Left lung (tissue), 10 donors: ENCODE measurements around the gene PID1. TPM values are rescaled to one million over a fixed set of nuclear protein-coding genes. Genes with fewer than 3 reads are reported as not detected.
A peak's percentile ranks its signal among the peaks of the same experiment; 100 is the strongest.

ENCODE experiments used
- ATAC-seq: fragments of 200-7000 bp; cut with Tn5 transposase; one replicate; pipeline ENCODE4 v1.9.1; 2020; ENCODE audit warnings: moderate library complexity
- DNase-seq, 4 donors: peaks; one replicate each; pipeline ENCODE4 v3.0.0-alpha.2; 2013 to 2020
- H3K27ac ChIP-seq, 2 donors: fragments of 200-600 bp; sonication (generic) in 1 of 2; one replicate each; pipeline versions ENCODE4 v1.5.0 to v1.8.0; 2020 to 2021
- H3K27me3 ChIP-seq, 2 donors: fragments of 200-600 bp; sonication (generic) in 1 of 2; one replicate each; pipeline versions ENCODE4 v1.5.0 to v1.8.0; 2020 to 2021
- H3K36me3 ChIP-seq, 2 donors: fragments of 200-600 bp; sonication (generic) in 1 of 2; one replicate each; pipeline versions ENCODE4 v1.5.0 to v1.8.0; 2020 to 2021
- H3K4me1 ChIP-seq, 2 donors: fragments of 200-600 bp; one replicate each; pipeline ENCODE4 v1.8.0; 2021
- H3K4me3 ChIP-seq, 2 donors: fragments of 200-600 bp; sonication (generic) in 1 of 2; one replicate each; pipeline versions ENCODE4 v1.5.0 to v1.8.0; 2020 to 2021; ENCODE audit warnings: mild to moderate bottlenecking in 1 of 2
- H3K9me3 ChIP-seq, 2 donors: fragments of 200-600 bp; sonication (generic) in 1 of 2; one replicate each; pipeline versions ENCODE4 v1.5.0 to v1.8.0; 2020 to 2021
- intact Hi-C, 2 donors: fragments of 100-400 bp; cut with DNase I; formaldehyde crosslinking; loops; one replicate each; pipeline versions ENCODE4 v1.11.2 to v1.14.2; 2022
- polyA plus RNA-seq, 6 donors: library from polyadenylated mRNA; unstranded; fragments of 120-200 nt; gene quantifications; one replicate each; pipeline ENCODE4 v1.2.1, GENCODE V29; 2013; ENCODE audit not compliant: insufficient read length in 6 of 6
- total RNA-seq, 2 donors: library from RNA; stranded (reverse); fragmentation: NEBNext Ultra II Directional; extraction: Animal tissue kit (Norgen Biotek cat#: 25700); gene quantifications; one replicate each; pipeline ENCODE4 v1.2.1, GENCODE V29; 2021
- TF ChIP-seq, protein P1 (sequence below), 2 donors: fragments of 200-600 bp; sonication (generic) in 1 of 2; IDR thresholded peaks; one replicate each; pipeline versions ENCODE4 v1.5.0 to v1.8.0; 2021; ENCODE audit warnings: antibody characterized with exemption in 2 of 2
- donor health status: DM: no; HTN: yes; CAD: no.
- donor health status: DM: no; HTN: no; CAD: no.

PID1 gene
- total and polyA plus RNA-seq, 8 donors: 19.7 to 47.8 (median 27.4) TPM

DNA sequence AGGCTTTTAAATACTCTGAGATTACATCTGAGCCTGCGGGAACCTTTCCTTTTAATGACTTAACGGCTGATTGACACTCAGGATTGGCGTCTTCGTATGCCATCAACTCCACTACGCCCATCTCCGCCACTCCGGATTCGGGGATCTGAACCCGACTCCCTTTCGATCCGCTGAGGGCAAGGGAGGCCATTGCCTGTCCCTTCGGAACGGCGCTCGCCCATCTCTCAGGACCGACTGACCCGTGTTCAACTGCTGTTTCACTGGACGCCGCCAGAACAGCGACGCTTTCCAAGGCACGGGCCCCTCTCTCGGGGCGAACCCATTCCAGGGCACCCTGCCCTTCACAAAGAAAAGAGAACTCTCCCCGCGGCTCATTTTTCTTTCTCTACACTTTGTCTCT lies 90.4 kb downstream of the PID1 start:
- DNase-seq: peak in 1 of 4 donors; percentile 75
- Histone ChIP-seq H3K36me3 (no peaks in the 10 kb centered on the region), H3K27ac (no peak overlapping the region), H3K9me3 (peaks cover 0 to 3% of the 10 kb centered on the region in 2 donors), H3K4me1 (no peaks in the 10 kb centered on the region), H3K27me3 (no peaks in the 10 kb centered on the region), H3K4me3 (no peak overlapping the region)
- intact Hi-C loops: no loop called here
- no peak for ATAC-seq
- TF ChIP-seq, protein P1, sequence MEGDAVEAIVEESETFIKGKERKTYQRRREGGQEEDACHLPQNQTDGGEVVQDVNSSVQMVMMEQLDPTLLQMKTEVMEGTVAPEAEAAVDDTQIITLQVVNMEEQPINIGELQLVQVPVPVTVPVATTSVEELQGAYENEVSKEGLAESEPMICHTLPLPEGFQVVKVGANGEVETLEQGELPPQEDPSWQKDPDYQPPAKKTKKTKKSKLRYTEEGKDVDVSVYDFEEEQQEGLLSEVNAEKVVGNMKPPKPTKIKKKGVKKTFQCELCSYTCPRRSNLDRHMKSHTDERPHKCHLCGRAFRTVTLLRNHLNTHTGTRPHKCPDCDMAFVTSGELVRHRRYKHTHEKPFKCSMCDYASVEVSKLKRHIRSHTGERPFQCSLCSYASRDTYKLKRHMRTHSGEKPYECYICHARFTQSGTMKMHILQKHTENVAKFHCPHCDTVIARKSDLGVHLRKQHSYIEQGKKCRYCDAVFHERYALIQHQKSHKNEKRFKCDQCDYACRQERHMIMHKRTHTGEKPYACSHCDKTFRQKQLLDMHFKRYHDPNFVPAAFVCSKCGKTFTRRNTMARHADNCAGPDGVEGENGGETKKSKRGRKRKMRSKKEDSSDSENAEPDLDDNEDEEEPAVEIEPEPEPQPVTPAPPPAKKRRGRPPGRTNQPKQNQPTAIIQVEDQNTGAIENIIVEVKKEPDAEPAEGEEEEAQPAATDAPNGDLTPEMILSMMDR (IDR thresholded peaks at IDR 0.05): no peak

DNA sequence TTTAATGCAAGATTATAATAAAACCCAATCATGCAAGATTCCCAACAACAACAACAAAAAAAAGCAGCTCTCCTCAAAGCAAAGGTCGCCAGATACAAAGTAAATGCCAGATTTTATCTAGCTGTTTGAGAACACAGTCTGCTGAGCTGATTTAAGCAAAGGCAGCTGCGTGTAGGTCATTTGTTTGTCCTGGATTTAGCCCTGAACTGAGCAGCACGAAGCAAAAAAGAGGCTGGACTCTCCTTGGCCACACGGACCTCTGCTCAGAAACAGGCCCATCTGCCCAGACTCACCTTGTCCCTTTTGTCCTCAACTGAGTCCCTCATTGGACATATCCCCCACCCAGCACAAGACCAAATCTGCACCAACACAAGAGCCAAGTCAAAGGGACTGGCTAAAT lies 91.5 kb downstream of the PID1 start:
- DNase-seq (no peak), ATAC-seq (no peak)
- TF ChIP-seq, protein P1 (IDR thresholded peaks at IDR 0.05): no peak
- Histone ChIP-seq H3K4me1 (peaks cover 0 to 1% of the 10 kb centered on the region in 2 donors), H3K9me3 (peaks cover 0 to 3% of the 10 kb centered on the region in 2 donors), H3K27ac (no peak overlapping the region), H3K4me3 (no peak overlapping the region), H3K36me3 (no peaks in the 10 kb centered on the region), H3K27me3 (no peaks in the 10 kb centered on the region)
- intact Hi-C loops: no loop called here

DNA sequence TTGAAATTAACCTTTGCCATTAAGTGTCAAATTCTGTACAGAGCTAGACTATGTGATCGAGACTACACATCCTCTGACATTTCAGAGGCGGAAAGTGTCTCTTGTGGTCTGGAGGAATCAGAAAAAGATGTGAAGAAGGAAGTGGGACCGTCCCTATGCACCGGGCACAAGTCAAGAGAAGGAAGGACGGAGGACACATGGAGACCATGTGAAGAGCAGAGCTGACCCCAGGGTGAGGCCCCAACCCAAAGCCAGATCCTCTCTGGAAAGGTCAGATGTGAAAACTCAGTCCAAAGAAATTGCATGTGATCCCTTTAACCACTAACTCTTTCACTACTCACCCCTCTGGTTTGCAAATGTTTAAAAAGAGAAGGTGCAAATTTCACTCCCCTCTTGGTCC lies 92.4 kb downstream of the PID1 start:
- no peaks in the 10 kb centered on the region for H3K36me3 ChIP-seq
- no peak for ATAC-seq
- TF ChIP-seq, protein P1 (IDR thresholded peaks at IDR 0.05): no peak
- no peak for DNase-seq
- intact Hi-C loops: no loop called here
- H3K4me3 ChIP-seq: no peak overlapping the region
- H3K27ac ChIP-seq: no peak overlapping the region
- H3K4me1 ChIP-seq: peaks cover 0 to 3% of the 10 kb centered on the region in 2 donors
- H3K9me3 ChIP-seq: peaks cover 0 to 4% of the 10 kb centered on the region in 2 donors
- H3K27me3 ChIP-seq: no peaks in the 10 kb centered on the region

DNA sequence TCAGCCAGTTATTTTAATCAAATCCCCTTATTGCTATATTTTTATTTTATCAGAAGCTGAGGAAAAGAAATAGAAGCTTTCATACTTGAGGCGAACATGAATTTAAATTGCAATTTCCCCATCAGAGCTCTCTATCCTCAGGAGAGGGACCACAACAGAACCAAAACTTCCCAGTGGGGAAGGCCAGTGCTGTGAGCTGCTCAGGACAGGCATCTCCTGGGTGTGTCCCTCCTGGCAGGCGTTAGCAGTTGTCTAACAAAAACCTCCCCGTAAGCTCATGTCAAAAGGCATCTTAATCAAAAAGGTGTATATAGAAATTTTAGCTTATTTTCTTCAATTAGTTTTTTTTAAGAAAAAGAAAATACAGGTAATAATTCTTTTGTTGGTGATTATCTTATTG lies 93.0 kb downstream of the PID1 start:
- DNase-seq (no peak), ATAC-seq (no peak)
- no peak overlapping the region for H3K27ac ChIP-seq
- peaks cover 0 to 3% of the 10 kb centered on the region in 2 donors for H3K4me1 ChIP-seq
- peaks cover 0 to 4% of the 10 kb centered on the region in 2 donors for H3K9me3 ChIP-seq
- H3K4me3 ChIP-seq: no peak overlapping the region
- intact Hi-C loops: no loop called here
- no peaks in the 10 kb centered on the region for H3K36me3 ChIP-seq
- H3K27me3 ChIP-seq: no peaks in the 10 kb centered on the region
- TF ChIP-seq, protein P1 (IDR thresholded peaks at IDR 0.05): no peak

DNA sequence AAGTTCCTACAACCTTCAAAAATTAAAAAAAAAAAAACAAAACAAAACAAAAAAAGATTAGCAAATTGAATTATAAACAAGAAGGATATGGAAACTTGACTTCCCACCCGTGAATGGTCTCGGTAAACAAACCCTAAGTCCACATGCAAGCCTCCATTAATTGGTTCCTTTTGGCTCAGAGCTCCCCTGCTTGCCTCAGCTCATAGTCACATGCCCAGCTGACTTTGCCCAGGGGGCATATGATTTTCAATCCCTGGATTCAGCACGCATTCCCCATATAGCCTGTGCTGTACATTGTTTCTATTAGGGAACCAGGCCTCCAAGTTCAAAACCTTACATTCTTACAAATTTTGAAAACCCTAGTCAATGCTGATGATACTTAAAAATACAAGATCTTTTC lies 95.0 kb downstream of the PID1 start:
- intact Hi-C loops: no loop called here
- Histone ChIP-seq H3K4me1 (peaks cover 0 to 3% of the 10 kb centered on the region in 2 donors), H3K27me3 (no peaks in the 10 kb centered on the region), H3K27ac (no peak overlapping the region), H3K4me3 (no peak overlapping the region), H3K9me3 (peaks cover 0 to 8% of the 10 kb centered on the region in 2 donors), H3K36me3 (no peaks in the 10 kb centered on the region)
- no peak for DNase-seq
- TF ChIP-seq, protein P1 (IDR thresholded peaks at IDR 0.05): no peak
- ATAC-seq: no peak
